MCF 10A (cell line): ENCODE results near the gene NFIA. TPM values are rescaled to one million over a fixed set of nuclear protein-coding genes. Genes with fewer than 3 reads are reported as not detected.

Experiments
- BruUV-seq: library from RNA; stranded (reverse); fragments of 400-500 nt; replicated peaks from 2 replicates; lab custom pipeline; 2021; lab: Mats Ljungman, UMichigan
- CTCF ChIA-PET: fragments of 300-600 bp; sonication (Branson Sonifier 250); formaldehyde crosslinking; extraction: SDS; loops from one replicate; lab custom pipeline; 2021; ENCODE audit warnings: antibody characterized with exemption, inconsistent platforms; lab: Yijun Ruan, JAX
- POLR2A ChIA-PET: fragments of 300-600, 350-650 bp; sonication (Branson Sonifier 250); formaldehyde crosslinking; extraction: SDS; loops from one replicate; lab custom pipeline; 2020; ENCODE audit warnings: antibody characterized with exemption, inconsistent platforms; lab: Yijun Ruan, JAX
- DNase-seq: peaks from one replicate; pipeline ENCODE4 v3.0.0-alpha.2; 2018; ENCODE audit not compliant: unreplicated experiment
- H3K27ac Mint-ChIP-seq: one replicate; pipeline ENCODE4 v1.8.0; 2022; ENCODE audit warnings: mild to moderate bottlenecking, low read depth, mixed read lengths; ENCODE audit not compliant: unreplicated experiment
- H3K27me3 Mint-ChIP-seq: one replicate; pipeline ENCODE4 v1.8.0; 2022; ENCODE audit warnings: mixed read lengths; ENCODE audit not compliant: insufficient read depth, unreplicated experiment
- H3K36me3 Mint-ChIP-seq: one replicate; pipeline ENCODE4 v1.8.0; 2022; ENCODE audit warnings: mild to moderate bottlenecking, moderate library complexity, mixed read lengths; ENCODE audit not compliant: insufficient read depth, unreplicated experiment
- H3K4me1 Mint-ChIP-seq: one replicate; pipeline ENCODE4 v1.8.0; 2022; ENCODE audit warnings: mixed read lengths; ENCODE audit not compliant: insufficient read depth, unreplicated experiment
- H3K4me3 Mint-ChIP-seq: one replicate; pipeline ENCODE4 v1.8.0; 2022; ENCODE audit warnings: mild to moderate bottlenecking, moderate library complexity, mixed read lengths; ENCODE audit not compliant: unreplicated experiment
- H3K9me3 Mint-ChIP-seq: one replicate; pipeline ENCODE4 v1.8.0; 2022; ENCODE audit warnings: mixed read lengths; ENCODE audit not compliant: unreplicated experiment
- CTCF ChIP-seq: fragments of 200-600 bp; IDR thresholded peaks from one replicate; pipeline ENCODE4 v1.8.0; 2022; ENCODE audit warnings: antibody characterized with exemption, mild to moderate bottlenecking; ENCODE audit not compliant: unreplicated experiment
- intact Hi-C: fragments of 100-400 bp; cut with micrococcal nuclease; formaldehyde crosslinking; loops from 2 replicates; pipeline ENCODE4 v1.14.1; 2022
- total RNA-seq: library from RNA; stranded (reverse); gene quantifications from 2 replicates; pipeline ENCODE4 v1.2.3, GENCODE V29; 2022

The NFIA gene
- total RNA-seq, 1 experiment from 2014 or later = 54.8 TPM

GRCh38 chr1:61183471-61184039 lies 101.2 kb downstream of the NFIA start:
- Mint-ChIP-seq H3K4me1 (peaks cover 27% of the 10 kb centered on the region), H3K36me3 (peaks cover 5% of the 10 kb centered on the region), H3K27me3 (no peaks in the 10 kb centered on the region), H3K4me3 (peak overlapping the region; percentile 69), H3K27ac (peak overlapping the region; percentile 82), H3K9me3 (no peaks in the 10 kb centered on the region)
- TF ChIP-seq CTCF = no peak
- TSS peak; percentile 69 for BruUV-seq
- no peak for DNase-seq
- ChIA-PET POLR2A (interaction anchor here (0.7 to 1.6 kb wide), 2 partner anchors 26 to 72 kb away, joined by 3 to 5 read pairs; no protein-coding TSS in a partner anchor), CTCF (interaction anchor here (0.8 to 0.9 kb wide), 2 partner anchors 45 to 157 kb away, joined by 3 read pairs; no protein-coding TSS in a partner anchor)
- intact Hi-C loops = no loop called here

GRCh38 chr1:61184040-61184713 lies 101.8 kb downstream of the NFIA start:
- H3K27me3 Mint-ChIP-seq = no peaks in the 10 kb centered on the region
- CTCF ChIA-PET = interaction anchor here (0.5 to 1.3 kb wide), 4 partner anchors 16 to 156 kb away, joined by 3 to 4 read pairs (median 4); no protein-coding TSS in a partner anchor
- H3K27ac Mint-ChIP-seq = peak overlapping the region; percentile 82
- intact Hi-C loops = no loop called here
- peak overlapping the region; percentile 69 for H3K4me3 Mint-ChIP-seq
- peak; percentile 76 for DNase-seq
- peaks cover 27% of the 10 kb centered on the region for H3K4me1 Mint-ChIP-seq
- POLR2A ChIA-PET = interaction anchor here (0.6 to 1.6 kb wide), 8 partner anchors 9 to 134 kb away, joined by 3 to 7 read pairs (median 3); no protein-coding TSS in a partner anchor
- H3K9me3 Mint-ChIP-seq = no peaks in the 10 kb centered on the region
- TF ChIP-seq CTCF = no peak
- BruUV-seq = no TSS peak
- H3K36me3 Mint-ChIP-seq = peaks cover 5% of the 10 kb centered on the region

DNA sequence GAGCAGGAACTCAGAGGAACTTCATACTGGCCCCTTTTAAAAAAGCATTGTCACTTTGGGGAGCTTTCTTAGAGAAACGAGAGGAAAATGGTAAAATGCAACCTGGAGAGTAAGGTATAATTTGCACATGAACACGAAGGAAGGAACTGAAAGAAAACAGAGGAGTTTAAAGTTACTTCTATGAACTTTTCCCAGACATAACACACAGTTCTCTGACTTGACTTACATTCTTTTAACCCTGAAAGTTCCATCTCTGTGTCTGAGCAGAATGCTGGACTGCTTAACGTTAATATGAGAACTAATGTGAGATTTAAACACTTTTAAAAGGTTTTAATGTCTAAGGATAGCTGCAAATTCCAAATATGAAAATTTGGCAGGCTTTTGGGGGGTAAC lies 102.3 kb downstream of the NFIA start:
- Mint-ChIP-seq H3K9me3 (no peaks in the 10 kb centered on the region), H3K36me3 (peaks cover 5% of the 10 kb centered on the region), H3K27me3 (no peaks in the 10 kb centered on the region), H3K4me3 (peak overlapping the region; percentile 69), H3K4me1 (peaks cover 27% of the 10 kb centered on the region), H3K27ac (peak overlapping the region; percentile 82)
- DNase-seq = no peak
- ChIA-PET POLR2A (interaction anchor here (0.6 to 1.6 kb wide), 8 partner anchors 9 to 134 kb away, joined by 3 to 7 read pairs (median 3); no protein-coding TSS in a partner anchor), CTCF (interaction anchor here (0.5 to 1.3 kb wide), 3 partner anchors 15 to 156 kb away, joined by 3 to 4 read pairs (median 4); no protein-coding TSS in a partner anchor)
- BruUV-seq = no TSS peak
- intact Hi-C loops = no loop called here
- TF ChIP-seq CTCF = no peak

DNA sequence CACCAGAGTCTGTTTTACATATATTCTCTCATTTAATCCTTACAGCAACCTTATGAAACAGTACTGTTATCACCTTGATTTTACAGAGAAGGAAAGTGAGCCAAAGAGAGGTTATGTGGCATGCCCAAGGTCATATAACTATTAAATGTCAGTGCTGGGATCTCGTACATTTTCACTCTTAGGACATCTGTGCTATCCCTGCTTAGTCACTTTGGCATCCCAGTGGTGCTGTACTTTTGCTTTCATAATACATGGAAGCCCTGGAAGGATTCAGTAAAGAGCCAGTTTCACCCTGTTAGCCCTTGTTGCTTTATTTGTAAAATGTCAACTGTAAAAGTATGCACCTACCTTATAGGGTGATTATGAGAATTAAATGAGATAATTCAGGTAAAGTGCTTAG lies 104.4 kb downstream of the NFIA start:
- no peak for TF ChIP-seq CTCF
- POLR2A ChIA-PET = no interaction called here
- H3K9me3 Mint-ChIP-seq = no peaks in the 10 kb centered on the region
- no TSS peak for BruUV-seq
- H3K27me3 Mint-ChIP-seq = no peaks in the 10 kb centered on the region
- no peak overlapping the region for H3K4me3 Mint-ChIP-seq
- CTCF ChIA-PET = interaction anchor here (0.6 kb wide), 1 partner anchor 12 kb away, joined by 3 read pairs; no protein-coding TSS in a partner anchor
- H3K36me3 Mint-ChIP-seq = peaks cover 5% of the 10 kb centered on the region
- DNase-seq = no peak
- intact Hi-C loops = no loop called here
- peaks cover 27% of the 10 kb centered on the region for H3K4me1 Mint-ChIP-seq
- H3K27ac Mint-ChIP-seq = no peak overlapping the region
